ENCODE results near the gene MVB12B. TPM values are rescaled to one million over a fixed set of nuclear protein-coding genes. Genes with fewer than 3 reads are reported as not detected.

MVB12B gene
- total RNA-seq, 4 donors from 2014 or later, result 27.2 to 36.9 (median 33.2) TPM

- DNase-seq (ENCODE audit: low spot score in 2 of 2), result no peak
- H3K9me3 ChIP-seq, result no peaks in the 10 kb centered on the region
- TF ChIP-seq CTCF (IDR thresholded peaks at IDR 0.05), result no peak
- WGBS, 2 donors, result 85% methylated on average over 10 of the region's 10 CpGs
- H3K27me3 ChIP-seq, result no peaks in the 10 kb centered on the region
- peaks cover 0 to 19% (median 0%) of the 10 kb centered on the region in 3 donors for H3K36me3 ChIP-seq
- peaks cover 0 to 20% (median 0%) of the 10 kb centered on the region in 4 donors for H3K4me1 ChIP-seq
- no peak overlapping the region for H3K27ac ChIP-seq
- no peak overlapping the region for H3K4me3 ChIP-seq
Measured at GRCh38 chr9:126491949-126492348, 165.3 kb downstream of the MVB12B start.

- DNase-seq (ENCODE audit: low spot score in 2 of 2), result no peak
- 95 to 97% methylated on average over 6 of the region's 6 CpGs for WGBS, 2 donors
Measured at GRCh38 chr9:126494264-126494663, 167.6 kb downstream of the MVB12B start.

GRCh38 chr9:126494746-126495145, 168.1 kb downstream of the MVB12B start:
- peaks cover 0 to 39% (median 8%) of the 10 kb centered on the region in 4 donors for H3K4me1 ChIP-seq
- WGBS, 2 donors, result 90 to 100% methylated on average over 1 of the region's 1 CpG
- TF ChIP-seq EP300 (IDR thresholded peaks at IDR 0.05) (no peak), POLR2A (IDR thresholded peaks at IDR 0.05) (no peak), CTCF (IDR thresholded peaks at IDR 0.05) (no peak)
- H3K27ac ChIP-seq, result no peak overlapping the region
- no peaks in the 10 kb centered on the region for H3K27me3 ChIP-seq
- DNase-seq (ENCODE audit: low spot score in 2 of 2), result no peak
- H3K4me3 ChIP-seq, result no peak overlapping the region
- H3K36me3 ChIP-seq, result peaks cover 0 to 5% (median 0%) of the 10 kb centered on the region in 3 donors
- no peaks in the 10 kb centered on the region for H3K9me3 ChIP-seq

More at GRCh38 chr9:126494264-126494663, 167.6 kb downstream of the MVB12B start:
- H3K27ac ChIP-seq, result no peak overlapping the region
- H3K4me3 ChIP-seq, result no peak overlapping the region
- no peaks in the 10 kb centered on the region for H3K9me3 ChIP-seq
- H3K4me1 ChIP-seq, result peaks cover 0 to 34% (median 3%) of the 10 kb centered on the region in 4 donors
- TF ChIP-seq POLR2A (IDR thresholded peaks at IDR 0.05), result no peak
- no peak for TF ChIP-seq EP300 (IDR thresholded peaks at IDR 0.05)
- no peak for TF ChIP-seq CTCF (IDR thresholded peaks at IDR 0.05)
- H3K36me3 ChIP-seq, result peaks cover 0 to 5% (median 0%) of the 10 kb centered on the region in 3 donors
- H3K27me3 ChIP-seq, result no peaks in the 10 kb centered on the region

DNA sequence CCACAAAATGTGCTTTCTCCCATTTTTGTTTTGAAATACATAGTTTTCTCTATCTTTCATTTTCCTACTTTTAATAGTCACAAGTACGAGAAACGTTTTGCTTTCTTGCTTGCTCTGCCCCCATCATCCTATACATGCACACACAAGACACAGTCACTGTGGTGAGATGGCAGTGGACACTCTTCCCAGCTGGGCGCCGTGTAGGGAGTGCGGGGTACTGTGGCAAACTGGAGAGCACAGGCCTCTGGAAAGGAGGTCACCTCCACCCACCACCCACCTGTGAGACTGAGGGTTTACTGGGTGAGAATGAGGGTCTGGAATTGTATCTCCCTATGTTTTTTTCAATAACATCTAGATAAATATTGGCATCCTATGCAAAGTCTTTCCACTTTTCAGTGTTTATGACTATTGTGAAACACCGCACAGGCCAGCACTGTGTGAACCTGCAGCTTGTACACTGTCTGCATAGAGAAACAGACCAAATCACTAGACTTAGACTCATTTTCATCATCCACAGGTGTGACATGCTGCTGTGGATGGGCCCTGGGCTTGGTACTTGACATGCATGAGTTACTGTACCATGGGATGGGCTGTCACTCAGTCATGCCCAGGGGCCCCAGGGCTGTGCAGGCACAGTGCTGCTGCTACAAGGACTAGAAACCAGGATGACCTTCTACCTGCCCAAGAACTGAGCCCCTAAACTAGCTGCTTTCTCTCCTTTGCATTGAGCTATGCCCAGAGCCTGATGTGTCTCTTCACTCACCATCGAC, 169.0 kb downstream of the MVB12B start:
- Histone ChIP-seq H3K36me3 (peaks cover 0 to 5% (median 0%) of the 10 kb centered on the region in 3 donors), H3K4me1 (peaks cover 0 to 39% (median 10%) of the 10 kb centered on the region in 4 donors), H3K4me3 (no peak overlapping the region), H3K27ac (no peak overlapping the region), H3K9me3 (no peaks in the 10 kb centered on the region), H3K27me3 (no peaks in the 10 kb centered on the region)
- WGBS, 2 donors, result 87 to 91% methylated on average over 7 of the region's 7 CpGs
- DNase-seq (ENCODE audit: low spot score in 2 of 2), result no peak
- TF ChIP-seq CTCF (IDR thresholded peaks at IDR 0.05) (no peak), EP300 (IDR thresholded peaks at IDR 0.05) (no peak), POLR2A (IDR thresholded peaks at IDR 0.05) (no peak)

- no peak for TF ChIP-seq EP300 (IDR thresholded peaks at IDR 0.05)
- no peak for TF ChIP-seq CTCF (IDR thresholded peaks at IDR 0.05)
- no peak for TF ChIP-seq POLR2A (IDR thresholded peaks at IDR 0.05)
- peaks cover 0 to 5% (median 0%) of the 10 kb centered on the region in 3 donors for H3K36me3 ChIP-seq
- H3K9me3 ChIP-seq, result no peaks in the 10 kb centered on the region
- H3K4me3 ChIP-seq, result no peak overlapping the region
- no peak overlapping the region for H3K27ac ChIP-seq
- DNase-seq (ENCODE audit: low spot score in 2 of 2), result no peak
- H3K27me3 ChIP-seq, result no peaks in the 10 kb centered on the region
- 91 to 92% methylated on average over 3 of the region's 3 CpGs for WGBS, 2 donors
- peaks cover 0 to 39% (median 13%) of the 10 kb centered on the region in 4 donors for H3K4me1 ChIP-seq
Measured at GRCh38 chr9:126496181-126496576, 169.6 kb downstream of the MVB12B start.

Data from tibial nerve (tissue), 4 donors.